HepG2 (cell line): ENCODE data around the gene AEN. TPM values are rescaled to one million over a fixed set of nuclear protein-coding genes. Genes with fewer than 3 reads are reported as not detected.
"Not testable (repeated sequence)": the region's sequence is repeated elsewhere in the genome, so short reads cannot be mapped to it uniquely, and the experiment has no call there.

ENCODE experiments used
- ATAC-seq: fragments of 200-7000 bp; cut with Tn5 transposase; 3 replicates; pipeline ENCODE4 v1.9.1; 2020; ENCODE audit warnings: mild to moderate bottlenecking, moderate library complexity
- BruUV-seq: library from RNA; stranded (reverse); fragments of 400-500 nt; replicated peaks from 2 replicates; lab custom pipeline; 2021; lab: Mats Ljungman, UMichigan
- CTCF ChIA-PET: fragments of 300-600 bp; formaldehyde crosslinking; extraction: SDS; loops from one replicate; lab custom pipeline; 2021; ENCODE audit warnings: low total read pairs, inconsistent platforms, low intra/inter-chr PET ratio; lab: Yijun Ruan, JAX
- POLR2A ChIA-PET: fragments of 350-600 bp; sonication (Branson Sonifier 250); formaldehyde crosslinking; loops from one replicate; lab custom pipeline; 2020; ENCODE audit warnings: antibody characterized with exemption, inconsistent platforms; lab: Yijun Ruan, JAX
- DNase-seq: peaks from one replicate; pipeline ENCODE4 v3.0.0-alpha.2; 2015; ENCODE audit warnings: low spot score
- FAIRE-seq: peaks from 3 replicates; lab custom pipeline; 2011; peaks lifted over from hg19 to GRCh38; lab: Jason Lieb, UNC
- H2AFZ ChIP-seq: one replicate; pipeline ENCODE4 v1.6.1; 2011; ENCODE audit warnings: low read length, inconsistent platforms
- H3K27ac ChIP-seq: fragments of 300-600 bp; 3 replicates; pipeline ENCODE4 v1.8.0; 2011; ENCODE audit warnings: mixed run types, mild to moderate bottlenecking, mixed read lengths, low read length, inconsistent platforms; ENCODE audit not compliant: insufficient read depth; ENCODE audit errors: extremely low read length
- H3K27me3 ChIP-seq, 2 experiments: fragments of 200-600 bp in 1 of 2; 2 replicates in 1 of 2; 3 replicates in 1 of 2; pipeline versions ENCODE4 v1.6.0 to v1.8.0; 2011; ENCODE audit warnings: low read length in 2 of 2, mild to moderate bottlenecking in 2 of 2, moderate library complexity in 2 of 2, inconsistent platforms in 1 of 2; ENCODE audit not compliant: insufficient read depth in 2 of 2, control insufficient read depth in 1 of 2
- H3K36me3 ChIP-seq, 2 experiments: fragments of 200-600 bp in 1 of 2; replicated peaks in 1 of 2; 2 replicates in 1 of 2; 3 replicates in 1 of 2; pipeline versions ENCODE4 v1.5.1 to v1.8.0; 2011; ENCODE audit warnings: low read length in 2 of 2, inconsistent platforms in 1 of 2; ENCODE audit not compliant: insufficient read depth in 2 of 2, control insufficient read depth in 1 of 2
- H3K4me1 ChIP-seq: 2 replicates; pipeline ENCODE4 v1.5.1; 2012; ENCODE audit warnings: low read length, inconsistent platforms; ENCODE audit not compliant: insufficient read depth
- H3K4me2 ChIP-seq: 2 replicates; pipeline ENCODE4 v1.6.0; 2011; ENCODE audit warnings: low read depth, low read length, inconsistent platforms
- H3K4me3 ChIP-seq, 3 experiments: fragments of 200-600 bp in 1 of 3; sonication (generic), shearing (Covaris generic) in 1 of 3; replicated peaks in 1 of 3; 2 replicates each; pipeline ENCODE4 v1.5.1; 2011 to 2016; ENCODE audit warnings: low read length in 3 of 3, inconsistent platforms in 2 of 3, low read depth in 2 of 3, mild to moderate bottlenecking in 2 of 3, control low read depth in 1 of 3, mixed read lengths in 1 of 3; ENCODE audit not compliant: insufficient read depth in 1 of 3
- H3K79me2 ChIP-seq: one replicate; pipeline ENCODE4 v1.6.1; 2011; ENCODE audit warnings: low read length, inconsistent platforms; ENCODE audit not compliant: insufficient read depth
- H3K9ac ChIP-seq: 2 replicates; pipeline ENCODE4 v1.6.0; 2011; ENCODE audit warnings: mild to moderate bottlenecking, low read depth, low read length, inconsistent platforms; ENCODE audit not compliant: insufficient read depth
- H3K9me3 ChIP-seq: 2 replicates; pipeline ENCODE4 v1.5.1; 2012; ENCODE audit warnings: mild to moderate bottlenecking, low read length
- H4K20me1 ChIP-seq: 2 replicates; pipeline ENCODE4 v1.6.0; 2011; ENCODE audit warnings: inconsistent platforms, mild to moderate bottlenecking, low read length, moderate library complexity; ENCODE audit not compliant: insufficient read depth
- CEBPG ChIP-seq: IDR thresholded peaks from 2 replicates; pipeline ENCODE4 v1.6.1; 2016
- E2F2 ChIP-seq: sonication (generic); formaldehyde crosslinking; IDR thresholded peaks from 2 replicates; pipeline ENCODE4 v1.4.0; 2020; ENCODE audit warnings: missing genetic modification reagents, borderline replicate concordance
- HOXA7 ChIP-seq: sonication (generic); formaldehyde crosslinking; IDR thresholded peaks from 2 replicates; pipeline ENCODE4 v1.8.1; 2022; ENCODE audit warnings: mild to moderate bottlenecking, missing genetic modification reagents, moderate library complexity
- MYNN ChIP-seq: sonication (generic); formaldehyde crosslinking; IDR thresholded peaks from 2 replicates; pipeline ENCODE4 v1.4.0; 2020; ENCODE audit warnings: mild to moderate bottlenecking, low read depth, missing genetic modification reagents
- PHF8 ChIP-seq: sonication (generic); formaldehyde crosslinking; IDR thresholded peaks from 2 replicates; pipeline ENCODE4 v1.5.0; 2020; ENCODE audit warnings: missing genetic modification reagents
- RBFOX2 ChIP-seq: fragments of 200-400 bp; formaldehyde crosslinking; IDR thresholded peaks from 2 replicates; pipeline ENCODE4 v1.6.1; 2017; ENCODE audit warnings: low read depth, mild to moderate bottlenecking, low read length
- SALL1 ChIP-seq: sonication (generic); formaldehyde crosslinking; IDR thresholded peaks from 2 replicates; pipeline ENCODE4 v1.8.0; 2022; ENCODE audit warnings: mild to moderate bottlenecking, missing genetic modification reagents
- SMYD3 ChIP-seq: sonication (generic); formaldehyde crosslinking; IDR thresholded peaks from 2 replicates; pipeline ENCODE4 v1.8.1; 2023; ENCODE audit warnings: mild to moderate bottlenecking, missing genetic modification reagents
- ZBTB10 ChIP-seq: sonication (generic); formaldehyde crosslinking; IDR thresholded peaks from 2 replicates; pipeline ENCODE4 v1.4.0; 2020; ENCODE audit warnings: missing genetic modification reagents, borderline replicate concordance
- ZNF350 ChIP-seq: sonication (generic); formaldehyde crosslinking; IDR thresholded peaks from 2 replicates; pipeline ENCODE4 v1.4.0; 2020; ENCODE audit warnings: mild to moderate bottlenecking, low read depth, missing genetic modification reagents, borderline replicate concordance
- ZNF841 ChIP-seq: sonication (generic); formaldehyde crosslinking; IDR thresholded peaks from 2 replicates; pipeline ENCODE4 v1.8.1; 2023; ENCODE audit warnings: missing genetic modification reagents, borderline replicate concordance
- WGBS: methylation state at CpG from one replicate; pipeline ENCODE4 v1.1.6; 2017; ENCODE audit warnings: low lambda C conversion rate; 5-methylcytosine and 5-hydroxymethylcytosine counted together
- in situ Hi-C: cut with HindIII; loops from 2 replicates; pipeline ENCODE4 v1.10.0; 2017; ENCODE audit warnings: low pct_unique_long_range_greater_than_20kb; ENCODE audit not compliant: extremely low pct_ligation_motif_present
- intact Hi-C: fragments of 100-400 bp; cut with micrococcal nuclease; formaldehyde crosslinking; loops from one replicate; pipeline ENCODE4 v1.10.0; 2022; ENCODE audit not compliant: unreplicated experiment
- polyA plus RNA-seq, 8 experiments: library from polyadenylated mRNA; depleted of rRNA in 3 of 8; stranded (reverse) in 7 of 8; unstranded in 1 of 8; fragments of >200 nt; fragmentation: Illumina TruSeq in 4 of 8; extraction: Trizol in 4 of 8; gene quantifications; 2 replicates each; pipeline versions ENCODE4 v1.2.1 to v1.2.3, GENCODE V29; 2011 to 2016; ENCODE audit warnings: low read depth in 4 of 8, missing spikeins in 1 of 8, mixed read lengths in 1 of 8; ENCODE audit not compliant: insufficient read depth in 1 of 8
- total RNA-seq, 5 experiments: library from RNA; depleted of rRNA; stranded (reverse); fragments of >200 nt; fragmentation: Illumina TruSeq; extraction: Trizol; gene quantifications; 2 replicates each; pipeline ENCODE4 v1.2.3, GENCODE V29; 2016; ENCODE audit warnings: low read depth in 1 of 5

The AEN gene
- total and polyA plus RNA-seq, 2 of the 13 experiments (the other 11 are each of a cell fraction or from before 2014, with no cell fraction given): 51.3 to 118 TPM

GRCh38 chr15:88632797-88633196, 11.7 kb downstream of the AEN start:
- Histone ChIP-seq H3K36me3 (peaks cover 35 to 51% of the 10 kb centered on the region in 2 experiments), H4K20me1 (peaks cover 18% of the 10 kb centered on the region)
- in situ Hi-C loops: not testable (repeated sequence)

GRCh38 chr15:88634449-88634848, 13.3 kb downstream of the AEN start:
- Histone ChIP-seq H2AFZ (no peak overlapping the region), H3K9me3 (no peaks in the 10 kb centered on the region), H3K4me1 (peaks cover 31% of the 10 kb centered on the region), H3K4me3 (no peak overlapping the region), H3K36me3 (peaks cover 23 to 34% of the 10 kb centered on the region in 2 experiments), H4K20me1 (0 out of 2 replicates have a peak, but pooled peaks cover 5% of the 10 kb centered on the region), H3K4me2 (no peak overlapping the region), H3K27me3 (no peaks in the 10 kb centered on the region), H3K9ac (no peak overlapping the region), H3K79me2 (peaks cover 2% of the 10 kb centered on the region), H3K27ac (no peak overlapping the region)
- TF ChIP-seq CEBPG (CRISPR knock-in tag) (no peak), PHF8 (CRISPR knock-in tag) (no peak), ZNF350 (no peak), ZNF841 (CRISPR knock-in tag) (no peak), MYNN (CRISPR knock-in tag) (no peak), E2F2 (CRISPR knock-in tag) (no peak), SALL1 (CRISPR knock-in tag) (no peak), SMYD3 (no peak), HOXA7 (CRISPR knock-in tag) (no peak), ZBTB10 (no peak)
- intact Hi-C loops: no loop called here
- in situ Hi-C loops: no loop called here
- WGBS: 97% methylated on average over 2 of the region's 2 CpGs
- BruUV-seq: no TSS peak
- ChIA-PET POLR2A (interaction anchor here (1.0 to 2.4 kb wide), 2 partner anchors 10 to 12 kb away, joined by 3 to 19 read pairs; no protein-coding TSS in a partner anchor), CTCF (no interaction called here)
- DNase-seq: no peak
- no peak for ATAC-seq
- FAIRE-seq: no peak

More at GRCh38 chr15:88632797-88633196, 11.7 kb downstream of the AEN start:
- POLR2A ChIA-PET: interaction anchor here (2.0 to 3.8 kb wide), 2 partner anchors 9 to 11 kb away, joined by 10 to 15 read pairs; partner anchors contain the start of gene AEN
- peaks cover 28% of the 10 kb centered on the region for H3K4me1 ChIP-seq
- CTCF ChIA-PET, intact Hi-C loops, DNase-seq, H3K4me2 ChIP-seq, H3K4me3 ChIP-seq, H3K27me3 ChIP-seq, BruUV-seq, H3K9ac ChIP-seq, H2AFZ ChIP-seq, H3K27ac ChIP-seq, FAIRE-seq, H3K9me3 ChIP-seq, ATAC-seq: not testable (repeated sequence)
- 84% methylated on average over 7 of the region's 7 CpGs for WGBS
- 0 out of 2 replicates have a peak, but pooled peaks have one; percentile 37 for TF ChIP-seq RBFOX2
- peaks cover 11% of the 10 kb centered on the region for H3K79me2 ChIP-seq
